ENCODE measurements around the gene TLE2. TPM values are rescaled to one million over a fixed set of nuclear protein-coding genes. Genes with fewer than 3 reads are reported as not detected.

The TLE2 gene
- total RNA-seq: 10 to 100 TPM in 1 of 4 donors, 1 to 10 TPM in 3; 5.4 to 22.7 (median 7.6) TPM

DNA sequence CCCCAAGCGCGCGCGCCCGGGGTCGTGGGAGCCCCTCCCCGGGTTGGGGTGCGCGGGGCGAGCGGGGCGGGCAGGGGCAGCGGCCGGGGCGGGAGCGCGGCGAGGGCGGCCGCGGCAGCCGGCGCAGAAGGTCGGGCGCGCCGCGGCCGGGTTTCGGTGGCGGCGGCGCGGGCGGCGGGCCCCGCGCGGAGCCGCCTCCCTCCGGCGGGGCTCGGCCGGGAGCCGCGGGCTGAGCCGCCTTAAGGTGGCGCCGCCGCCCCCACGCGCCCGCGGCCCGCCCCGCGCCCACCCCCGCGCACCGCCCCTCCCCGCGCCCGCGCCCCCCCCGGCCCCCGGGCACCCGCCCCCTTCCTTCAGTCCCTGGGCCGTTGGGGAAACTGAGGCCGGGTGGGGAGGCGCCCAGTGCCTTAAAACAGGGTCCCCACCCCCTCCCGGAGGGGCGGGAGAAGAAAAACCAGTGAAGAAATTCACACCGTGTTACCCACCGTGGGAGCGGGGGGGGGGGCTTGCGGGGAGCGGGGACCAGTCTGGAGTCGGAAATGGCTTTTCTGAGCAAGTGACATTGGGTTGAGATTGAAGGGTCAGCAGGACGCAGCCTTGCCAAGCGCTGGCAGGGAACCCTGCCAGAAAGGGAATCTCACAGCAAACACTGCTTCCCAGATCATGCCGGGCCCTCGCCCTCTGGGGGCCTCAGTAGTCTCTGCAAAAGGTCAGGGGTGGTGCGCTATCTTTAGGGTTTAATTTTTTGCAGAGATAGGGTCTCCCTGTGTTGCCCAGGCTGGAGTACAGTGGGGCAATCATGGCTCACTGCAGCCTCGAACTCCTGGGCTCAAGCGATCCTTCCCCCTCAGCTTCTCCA, at the start of gene TLE2:
Gene TLE2 (minus strand): TSS at position 216 of the 859 bp plus-strand sequence. CDS start 376 bp downstream, outside the sequence.
- peak within 1 kb of the TSS; percentile 59 to 71 (median 63) for H3K27ac ChIP-seq
- no peaks in the 10 kb centered on the region for H3K36me3 ChIP-seq
- peaks cover 6 to 30% (median 11%) of the 10 kb centered on the region in 3 donors for H3K4me1 ChIP-seq
- intact Hi-C loops (cut with DNase I): no loop called here
- H3K9me3 ChIP-seq: no peaks in the 10 kb centered on the region
- H3K4me3 ChIP-seq: peak within 1 kb of the TSS; percentile 48 to 69 (median 64)
- no peak for DNase-seq
- H3K27me3 ChIP-seq: peaks cover 0 to 30% (median 0%) of the 10 kb centered on the region in 4 donors
- WGBS, 2 donors: 0 to 4% methylated on average over 5 to 9 of the region's 85 CpGs
- no peak for TF ChIP-seq POLR2A (IDR thresholded peaks at IDR 0.05)
- TF ChIP-seq, protein P1, sequence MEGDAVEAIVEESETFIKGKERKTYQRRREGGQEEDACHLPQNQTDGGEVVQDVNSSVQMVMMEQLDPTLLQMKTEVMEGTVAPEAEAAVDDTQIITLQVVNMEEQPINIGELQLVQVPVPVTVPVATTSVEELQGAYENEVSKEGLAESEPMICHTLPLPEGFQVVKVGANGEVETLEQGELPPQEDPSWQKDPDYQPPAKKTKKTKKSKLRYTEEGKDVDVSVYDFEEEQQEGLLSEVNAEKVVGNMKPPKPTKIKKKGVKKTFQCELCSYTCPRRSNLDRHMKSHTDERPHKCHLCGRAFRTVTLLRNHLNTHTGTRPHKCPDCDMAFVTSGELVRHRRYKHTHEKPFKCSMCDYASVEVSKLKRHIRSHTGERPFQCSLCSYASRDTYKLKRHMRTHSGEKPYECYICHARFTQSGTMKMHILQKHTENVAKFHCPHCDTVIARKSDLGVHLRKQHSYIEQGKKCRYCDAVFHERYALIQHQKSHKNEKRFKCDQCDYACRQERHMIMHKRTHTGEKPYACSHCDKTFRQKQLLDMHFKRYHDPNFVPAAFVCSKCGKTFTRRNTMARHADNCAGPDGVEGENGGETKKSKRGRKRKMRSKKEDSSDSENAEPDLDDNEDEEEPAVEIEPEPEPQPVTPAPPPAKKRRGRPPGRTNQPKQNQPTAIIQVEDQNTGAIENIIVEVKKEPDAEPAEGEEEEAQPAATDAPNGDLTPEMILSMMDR (IDR thresholded peaks at IDR 0.05): no peak

DNA sequence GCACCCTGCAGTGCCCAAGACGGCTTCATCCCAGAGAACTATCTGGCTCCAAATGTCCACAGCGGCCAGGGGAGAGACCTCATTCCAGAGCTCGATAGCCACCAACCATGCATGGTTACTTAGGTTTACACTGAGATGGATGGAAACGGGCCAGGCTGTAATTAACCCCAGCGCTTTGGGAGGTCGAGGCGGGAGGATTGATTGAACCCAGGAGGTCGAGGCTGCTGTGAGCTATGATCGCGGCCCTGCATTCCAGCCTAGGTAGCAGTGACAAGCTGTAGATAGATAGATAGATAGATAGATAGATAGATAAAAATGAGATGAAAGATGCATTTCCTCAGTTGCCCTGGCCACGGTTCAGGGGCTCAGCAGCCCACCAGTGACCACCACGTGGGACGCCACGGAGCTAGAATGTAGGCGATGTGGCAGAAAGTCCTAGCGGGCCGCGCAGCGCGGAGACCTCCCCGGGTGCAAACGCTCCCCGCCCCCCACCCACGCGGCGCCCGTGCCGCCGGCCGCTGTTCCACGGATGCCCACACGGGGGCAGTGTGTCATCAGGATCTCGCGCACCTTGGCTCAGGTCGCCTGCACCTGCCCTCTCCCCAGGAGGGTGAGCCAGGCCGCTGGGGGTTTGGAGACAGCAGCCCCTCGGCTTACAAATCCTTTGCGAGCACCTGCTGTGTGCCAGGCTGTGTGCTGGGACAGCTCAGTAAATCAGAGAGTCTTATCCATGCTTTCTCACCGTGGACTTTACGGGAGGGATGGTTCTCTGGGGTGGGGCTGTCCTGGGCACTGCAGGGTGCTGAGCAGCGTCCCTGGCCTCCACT, 46.7 kb upstream of the TLE2 start:
- Histone ChIP-seq H3K9me3 (no peaks in the 10 kb centered on the region), H3K36me3 (no peaks in the 10 kb centered on the region), H3K27ac (peak overlapping the region in 1 of 4 donors; percentile 6), H3K27me3 (no peaks in the 10 kb centered on the region), H3K4me3 (peak overlapping the region in 1 of 4 donors; percentile 47), H3K4me1 (peaks cover 0 to 23% (median 16%) of the 10 kb centered on the region in 3 donors)
- intact Hi-C loops (cut with DNase I): loop anchor here (5.0 to 10.0 kb wide), 3 partner anchors 36 to 111 kb away; no protein-coding TSS in a partner anchor
- no peak for DNase-seq
- TF ChIP-seq, protein P1 (IDR thresholded peaks at IDR 0.05): peak; percentile 91 to 98 (median 96)
- no peak for TF ChIP-seq POLR2A (IDR thresholded peaks at IDR 0.05)
- WGBS, 2 donors: 22 to 24% methylated on average over 18 to 20 of the region's 41 CpGs

DNA sequence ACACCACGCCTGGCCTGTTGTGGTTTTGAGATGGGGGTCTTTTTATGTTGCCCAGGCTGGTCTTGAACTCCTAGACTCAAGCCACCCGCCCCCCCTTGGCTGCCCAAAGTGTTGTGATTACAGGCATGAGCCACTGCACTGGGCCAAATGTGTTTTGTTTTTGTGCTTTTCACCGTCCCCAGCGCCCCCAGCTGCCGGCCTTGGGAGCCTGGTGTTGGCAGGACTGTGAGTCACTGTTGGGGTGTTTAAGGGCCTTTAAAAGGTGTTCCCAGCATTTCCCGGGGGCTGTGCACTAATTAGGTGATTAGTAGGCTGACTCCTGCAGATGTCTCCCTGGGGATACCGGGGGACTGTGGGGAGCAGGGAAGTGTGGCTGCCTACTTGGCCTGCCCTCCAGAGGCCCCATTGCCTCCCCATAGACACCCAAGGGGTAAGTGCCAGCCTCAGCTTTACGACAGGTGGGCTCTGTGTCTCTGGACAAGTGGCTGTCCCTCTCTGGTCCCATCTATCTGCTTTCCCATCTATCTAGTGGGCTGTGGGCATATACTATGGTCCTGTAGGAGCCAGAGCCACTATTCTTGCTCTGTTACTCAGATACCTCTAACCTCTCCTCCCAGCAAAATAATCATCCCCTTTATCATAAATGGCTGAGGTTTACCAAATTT, 45.0 kb upstream of the TLE2 start:
- DNase-seq: no peak
- no peak for TF ChIP-seq POLR2A (IDR thresholded peaks at IDR 0.05)
- TF ChIP-seq, protein P1 (IDR thresholded peaks at IDR 0.05): peak in 2 of 6 experiments; percentile 7 to 12
- Histone ChIP-seq H3K27me3 (no peaks in the 10 kb centered on the region), H3K4me3 (no peak overlapping the region), H3K4me1 (peaks cover 0 to 11% (median 7%) of the 10 kb centered on the region in 3 donors), H3K36me3 (no peaks in the 10 kb centered on the region), H3K9me3 (no peaks in the 10 kb centered on the region), H3K27ac (peak overlapping the region in 3 of 4 donors; percentile 14 to 55 (median 44))
- intact Hi-C loops (cut with DNase I): loop anchor here (10.0 kb wide), 1 partner anchor 109 kb away; no protein-coding TSS in a partner anchor
- 39 to 100% methylated on average over 1 to 2 of the region's 8 CpGs for WGBS, 2 donors

DNA sequence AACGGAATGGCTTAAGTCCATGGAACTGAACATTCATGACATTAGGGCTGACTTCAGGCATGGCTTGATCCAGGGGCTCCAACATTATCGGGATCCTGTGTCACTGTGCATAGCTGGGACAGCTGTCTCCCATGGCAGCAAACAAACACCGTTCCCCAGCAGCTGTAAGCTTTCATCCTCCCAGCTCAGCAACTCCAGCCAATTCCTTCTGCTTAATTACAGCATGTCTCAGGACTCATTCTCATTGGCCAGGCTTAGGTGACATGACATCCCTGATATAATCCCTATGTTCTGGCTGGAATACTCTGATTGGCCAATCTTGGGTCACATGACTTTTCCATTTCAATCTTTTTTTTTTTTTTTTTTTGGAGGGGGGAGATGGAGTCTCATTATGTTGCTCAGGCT, 44.1 kb upstream of the TLE2 start:
- no peaks in the 10 kb centered on the region for H3K9me3 ChIP-seq
- peaks cover 0 to 11% (median 7%) of the 10 kb centered on the region in 3 donors for H3K4me1 ChIP-seq
- H3K27me3 ChIP-seq: no peaks in the 10 kb centered on the region
- H3K27ac ChIP-seq: peak overlapping the region in 1 of 4 donors; percentile 21
- H3K36me3 ChIP-seq: no peaks in the 10 kb centered on the region
- 16 to 29% methylated on average over 3 of the region's 3 CpGs for WGBS, 2 donors
- TF ChIP-seq, protein P1 (IDR thresholded peaks at IDR 0.05): no peak
- TF ChIP-seq POLR2A (IDR thresholded peaks at IDR 0.05): no peak
- H3K4me3 ChIP-seq: no peak overlapping the region
- no peak for DNase-seq
- intact Hi-C loops (cut with DNase I): loop anchor here (10.0 kb wide), 1 partner anchor 108 kb away; no protein-coding TSS in a partner anchor
